ENCODE results near the gene NDUFC2.
"Not testable (repeated sequence)": the region's sequence is repeated elsewhere in the genome, so short reads cannot be mapped to it uniquely, and the experiment has no call there.

Gene NDUFC2

GRCh38 chr11:78086521-78087074, 6.9 kb upstream of the NDUFC2 start:
- H3K36me3 Mint-ChIP-seq (ENCODE audit: low read depth); intact Hi-C loops (cut with micrococcal nuclease); H3K4me3 Mint-ChIP-seq; H3K27ac Mint-ChIP-seq; H3K4me1 Mint-ChIP-seq (ENCODE audit: low read depth); H3K27me3 Mint-ChIP-seq; H3K9me3 Mint-ChIP-seq: not testable (repeated sequence)

GRCh38 chr11:78085972-78086371, 6.3 kb upstream of the NDUFC2 start:
- Mint-ChIP-seq H3K4me3 (no peak overlapping the region), H3K27me3 (no peaks in the 10 kb centered on the region), H3K27ac (no peak overlapping the region), H3K4me1 (ENCODE audit: low read depth) (peaks cover 6% of the 10 kb centered on the region), H3K36me3 (ENCODE audit: low read depth) (no peaks in the 10 kb centered on the region), H3K9me3 (no peaks in the 10 kb centered on the region)
- intact Hi-C loops (cut with micrococcal nuclease) = no loop called here

- H3K9me3 Mint-ChIP-seq; H3K27me3 Mint-ChIP-seq; H3K4me1 Mint-ChIP-seq (ENCODE audit: low read depth); H3K4me3 Mint-ChIP-seq; intact Hi-C loops (cut with micrococcal nuclease); H3K36me3 Mint-ChIP-seq (ENCODE audit: low read depth); H3K27ac Mint-ChIP-seq: not testable (repeated sequence)
These were observed 4.8 kb upstream of the NDUFC2 start for GRCh38 chr11:78084506-78084905.

GRCh38 chr11:78083021-78083420, 3.4 kb upstream of the NDUFC2 start:
- Mint-ChIP-seq H3K4me3 (no peak overlapping the region), H3K27me3 (no peaks in the 10 kb centered on the region), H3K36me3 (ENCODE audit: low read depth) (peaks cover 11% of the 10 kb centered on the region), H3K9me3 (no peaks in the 10 kb centered on the region), H3K27ac (no peak overlapping the region), H3K4me1 (ENCODE audit: low read depth) (peaks cover 14% of the 10 kb centered on the region)
- intact Hi-C loops (cut with micrococcal nuclease) = no loop called here

GRCh38 chr11:78082146-78082545, 2.5 kb upstream of the NDUFC2 start:
- H3K9me3 Mint-ChIP-seq = no peaks in the 10 kb centered on the region
- H3K4me1 Mint-ChIP-seq (ENCODE audit: low read depth) = peaks cover 20% of the 10 kb centered on the region
- H3K27me3 Mint-ChIP-seq = no peaks in the 10 kb centered on the region
- no peak overlapping the region for H3K27ac Mint-ChIP-seq
- no peak overlapping the region for H3K4me3 Mint-ChIP-seq
- intact Hi-C loops (cut with micrococcal nuclease) = no loop called here
- peaks cover 17% of the 10 kb centered on the region for H3K36me3 Mint-ChIP-seq (ENCODE audit: low read depth)

- Mint-ChIP-seq H3K27ac (no peak overlapping the region), H3K27me3 (no peaks in the 10 kb centered on the region), H3K36me3 (ENCODE audit: low read depth) (peaks cover 22% of the 10 kb centered on the region), H3K9me3 (no peaks in the 10 kb centered on the region), H3K4me1 (ENCODE audit: low read depth) (peaks cover 24% of the 10 kb centered on the region), H3K4me3 (no peak overlapping the region)
- intact Hi-C loops (cut with micrococcal nuclease) = no loop called here
These were observed 1.9 kb upstream of the NDUFC2 start for GRCh38 chr11:78081583-78081982.

GRCh38 chr11:78080818-78081495, 1.3 kb upstream of the NDUFC2 start:
- no peaks in the 10 kb centered on the region for H3K9me3 Mint-ChIP-seq
- H3K4me1 Mint-ChIP-seq (ENCODE audit: low read depth) = peaks cover 29% of the 10 kb centered on the region
- no peaks in the 10 kb centered on the region for H3K27me3 Mint-ChIP-seq
- no peak overlapping the region for H3K27ac Mint-ChIP-seq
- no peak overlapping the region for H3K4me3 Mint-ChIP-seq
- intact Hi-C loops (cut with micrococcal nuclease) = no loop called here
- H3K36me3 Mint-ChIP-seq (ENCODE audit: low read depth) = peaks cover 25% of the 10 kb centered on the region

- intact Hi-C loops (cut with micrococcal nuclease) = no loop called here
- H3K36me3 Mint-ChIP-seq (ENCODE audit: low read depth) = peaks cover 29% of the 10 kb centered on the region
- peaks cover 34% of the 10 kb centered on the region for H3K4me1 Mint-ChIP-seq (ENCODE audit: low read depth)
- peak overlapping the region; percentile 82 for H3K4me3 Mint-ChIP-seq
- H3K27ac Mint-ChIP-seq = peak overlapping the region; percentile 88
- H3K27me3 Mint-ChIP-seq = no peaks in the 10 kb centered on the region
- no peaks in the 10 kb centered on the region for H3K9me3 Mint-ChIP-seq
These were observed 589 bp upstream of the NDUFC2 start for GRCh38 chr11:78080084-78080817.

- Mint-ChIP-seq H3K36me3 (ENCODE audit: low read depth) (peaks cover 43% of the 10 kb centered on the region), H3K4me3 (peak overlapping the region; percentile 82), H3K4me1 (ENCODE audit: low read depth) (peaks cover 44% of the 10 kb centered on the region), H3K27ac (peak overlapping the region; percentile 88), H3K9me3 (no peaks in the 10 kb centered on the region), H3K27me3 (no peaks in the 10 kb centered on the region)
- intact Hi-C loops (cut with micrococcal nuclease) = no loop called here
These were observed 1.2 kb downstream of the NDUFC2 start for GRCh38 chr11:78078218-78079167.

GRCh38 chr11:78077592-78077991, 2.1 kb downstream of the NDUFC2 start:
- H3K9me3 Mint-ChIP-seq; intact Hi-C loops (cut with micrococcal nuclease); H3K27ac Mint-ChIP-seq; H3K27me3 Mint-ChIP-seq; H3K4me3 Mint-ChIP-seq: not testable (repeated sequence)
- Mint-ChIP-seq H3K4me1 (ENCODE audit: low read depth) (peaks cover 48% of the 10 kb centered on the region), H3K36me3 (ENCODE audit: low read depth) (peaks cover 51% of the 10 kb centered on the region)

- Mint-ChIP-seq H3K4me3 (no peak overlapping the region), H3K27ac (no peak overlapping the region), H3K4me1 (ENCODE audit: low read depth) (peaks cover 52% of the 10 kb centered on the region), H3K27me3 (no peaks in the 10 kb centered on the region), H3K9me3 (no peaks in the 10 kb centered on the region), H3K36me3 (ENCODE audit: low read depth) (peaks cover 59% of the 10 kb centered on the region)
- intact Hi-C loops (cut with micrococcal nuclease) = no loop called here
These were observed 2.8 kb downstream of the NDUFC2 start for GRCh38 chr11:78076733-78077403.

GRCh38 chr11:78074756-78075155, 4.9 kb downstream of the NDUFC2 start:
- peaks cover 80% of the 10 kb centered on the region for H3K36me3 Mint-ChIP-seq (ENCODE audit: low read depth)
- H3K27ac Mint-ChIP-seq = no peak overlapping the region
- intact Hi-C loops (cut with micrococcal nuclease) = no loop called here

GRCh38 chr11:78072455-78072854, 7.2 kb downstream of the NDUFC2 start:
- Mint-ChIP-seq H3K27ac (no peak overlapping the region), H3K27me3 (no peaks in the 10 kb centered on the region), H3K36me3 (ENCODE audit: low read depth) (peaks cover 86% of the 10 kb centered on the region), H3K4me1 (ENCODE audit: low read depth) (peaks cover 37% of the 10 kb centered on the region), H3K4me3 (no peak overlapping the region), H3K9me3 (no peaks in the 10 kb centered on the region)
- intact Hi-C loops (cut with micrococcal nuclease) = no loop called here

More at GRCh38 chr11:78074756-78075155, 4.9 kb downstream of the NDUFC2 start:
- H3K9me3 Mint-ChIP-seq = no peaks in the 10 kb centered on the region
- no peak overlapping the region for H3K4me3 Mint-ChIP-seq
- peaks cover 44% of the 10 kb centered on the region for H3K4me1 Mint-ChIP-seq (ENCODE audit: low read depth)
- no peaks in the 10 kb centered on the region for H3K27me3 Mint-ChIP-seq

All from dendritic cell treated with granulocyte-macrophage colony-stimulating factor and Interleukin-4, amounts not matched to agents 40 ng/mL and 50 ng/mL, for 4 days (primary cell).